B cell (primary cell): Measurements from ENCODE around the gene PDE6H. TPM values are rescaled to one million over a fixed set of nuclear protein-coding genes. Genes with fewer than 3 reads are reported as not detected.

Experiments
- ATAC-seq: fragments of 200-7000 bp; cut with Tn5 transposase; one replicate; pipeline ENCODE4 v1.10.0; 2021; ENCODE audit warnings: low read depth, mild to moderate bottlenecking, moderate number of reproducible peaks, moderate library complexity
- CTCF ChIA-PET: fragments of 350-600 bp; sonication (Branson Sonifier 250); formaldehyde crosslinking; loops from one replicate; lab custom pipeline; 2021; ENCODE audit warnings: antibody characterized with exemption, inconsistent platforms; lab: Charles Lee
- POLR2A ChIA-PET: fragments of 350-600 bp; sonication (Branson Sonifier 250); formaldehyde crosslinking; loops from one replicate; lab custom pipeline; 2021; ENCODE audit warnings: antibody characterized with exemption; lab: Charles Lee
- DNase-seq: peaks from one replicate; pipeline ENCODE4 v3.0.0; 2013
- H2AFZ ChIP-seq: 2 replicates; pipeline ENCODE4 v1.6.1; 2012; ENCODE audit warnings: mild to moderate bottlenecking, low read depth, low read length; ENCODE audit not compliant: insufficient read depth, poor library complexity, severe bottlenecking
- H3K27ac ChIP-seq, 2 donors: 1 replicate in 1 of 2; 2 replicates in 1 of 2; pipeline ENCODE4 v1.5.1; 2012 to 2013; ENCODE audit warnings: low read length in 2 of 2, mild to moderate bottlenecking in 2 of 2, moderate library complexity in 1 of 2
- H3K27me3 ChIP-seq, 4 experiments: fragments of 200-600 bp in 1 of 4; sonication (generic) in 1 of 4; replicated peaks in 1 of 4; 1 replicate in 2 of 4; 2 replicates in 2 of 4; pipeline versions ENCODE4 v1.6.1 to v1.7.0; 2013 to 2016; ENCODE audit warnings: low read length in 3 of 4, mild to moderate bottlenecking in 2 of 4, mixed read lengths in 1 of 4, moderate library complexity in 1 of 4; ENCODE audit not compliant: insufficient read depth in 4 of 4, control insufficient read depth in 3 of 4; ENCODE audit errors: control extremely low read depth in 1 of 4
- H3K36me3 ChIP-seq, 2 experiments: replicated peaks in 1 of 2; 1 replicate in 1 of 2; 2 replicates in 1 of 2; pipeline versions ENCODE4 v1.6.1 to v1.7.1; 2013; ENCODE audit warnings: low read length in 1 of 2; ENCODE audit not compliant: insufficient read depth in 2 of 2, control insufficient read depth in 1 of 2; ENCODE audit errors: control extremely low read depth in 1 of 2, extremely low read depth in 1 of 2
- H3K4me1 ChIP-seq, 2 donors: fragments of 200-600 bp in 1 of 2; sonication (generic) in 1 of 2; 1 replicate in 1 of 2; 2 replicates in 1 of 2; pipeline versions ENCODE4 v1.5.1 to v1.6.1; 2013 to 2017; ENCODE audit warnings: low read length in 2 of 2; ENCODE audit not compliant: control insufficient read depth in 2 of 2, insufficient read depth in 2 of 2
- H3K4me2 ChIP-seq: replicated peaks from 2 replicates; pipeline ENCODE3; 2012; ENCODE audit warnings: mild to moderate bottlenecking, low read depth, low read length; ENCODE audit not compliant: poor library complexity, severe bottlenecking
- H3K4me3 ChIP-seq, 5 experiments: fragments of 200-600 bp in 1 of 5; sonication (generic) in 1 of 5; 1 replicate in 3 of 5; 2 replicates in 2 of 5; pipeline versions ENCODE4 v1.5.1 to v1.7.0; 2011 to 2016; ENCODE audit warnings: low read length in 4 of 5, mild to moderate bottlenecking in 4 of 5, low read depth in 2 of 5, control low read depth in 1 of 5, moderate library complexity in 1 of 5; ENCODE audit not compliant: insufficient read depth in 1 of 5; ENCODE audit errors: control extremely low read depth in 1 of 5, extremely low read depth in 1 of 5
- H3K79me2 ChIP-seq: fragments of 200-600 bp; sonication (generic); one replicate; pipeline ENCODE4 v1.6.0; 2016; ENCODE audit warnings: low read length; ENCODE audit not compliant: control insufficient read depth, insufficient read depth
- H3K9ac ChIP-seq: fragments of 200-600 bp; sonication (generic); 2 replicates; pipeline ENCODE4 v1.6.1; 2017; ENCODE audit warnings: mild to moderate bottlenecking, low read length, moderate library complexity
- H3K9me3 ChIP-seq, 3 donors: one replicate each; pipeline versions ENCODE4 v1.6.1 to v1.7.1; 2013; ENCODE audit warnings: low read length in 2 of 3; ENCODE audit not compliant: control insufficient read depth in 2 of 3, insufficient read depth in 1 of 3; ENCODE audit errors: control extremely low read depth in 1 of 3
- H4K20me1 ChIP-seq: 2 replicates; pipeline ENCODE4 v1.6.0; 2012; ENCODE audit warnings: mild to moderate bottlenecking, low read length; ENCODE audit not compliant: insufficient read depth, control insufficient read depth, poor library complexity, severe bottlenecking
- H3K27ac Mint-ChIP-seq: one replicate; pipeline ENCODE4 v1.8.0; 2021; ENCODE audit warnings: mixed read lengths
- H3K27me3 Mint-ChIP-seq: one replicate; pipeline ENCODE4 v1.8.0; 2021; ENCODE audit warnings: mixed read lengths
- H3K4me1 Mint-ChIP-seq: one replicate; pipeline ENCODE4 v1.8.0; 2021; ENCODE audit warnings: mixed read lengths
- H3K4me3 Mint-ChIP-seq: one replicate; pipeline ENCODE4 v1.8.0; 2021; ENCODE audit warnings: mixed read lengths
- H3K9me3 Mint-ChIP-seq: one replicate; pipeline ENCODE4 v1.8.0; 2022; ENCODE audit warnings: mixed read lengths; ENCODE audit not compliant: insufficient read depth
- CTCF ChIP-seq: fragments of 200-600 bp; IDR thresholded peaks from one replicate; pipeline ENCODE4 v1.8.0; 2022; ENCODE audit warnings: antibody characterized with exemption, mild to moderate bottlenecking
- EZH2 ChIP-seq: IDR thresholded peaks from 2 replicates; pipeline ENCODE4 v1.6.1; 2012; ENCODE audit warnings: borderline replicate concordance, low read depth, mild to moderate bottlenecking, moderate library complexity, low read length; ENCODE audit not compliant: insufficient read depth, poor library complexity, severe bottlenecking
- WGBS: methylation state at CpG from one replicate; pipeline ENCODE4 v1.1.5; 2013; ENCODE audit warnings: missing lambda C conversion rate; ENCODE audit not compliant: insufficient coverage; 5-methylcytosine and 5-hydroxymethylcytosine counted together
- intact Hi-C: fragments of 100-400 bp; cut with micrococcal nuclease; formaldehyde crosslinking; loops from one replicate; pipeline ENCODE4 v1.10.0; 2022
- polyA plus RNA-seq: library from polyadenylated mRNA; depleted of rRNA; stranded (reverse); fragments of >200 nt; gene quantifications from 2 replicates; pipeline ENCODE4 v1.2.3, GENCODE V29; 2012
- total RNA-seq, 2 donors: library from RNA; stranded (reverse); fragments of 120-200 nt in 1 of 2; gene quantifications; 1 replicate in 1 of 2; 2 replicates in 1 of 2; pipeline versions ENCODE4 v1.2.3 to v1.2.4, GENCODE V29; 2013 to 2022

Gene PDE6H
- total and polyA plus RNA-seq, 2 donors (not counting 1 experiment from before 2014, with no cell fraction given), result not detected

DNA sequence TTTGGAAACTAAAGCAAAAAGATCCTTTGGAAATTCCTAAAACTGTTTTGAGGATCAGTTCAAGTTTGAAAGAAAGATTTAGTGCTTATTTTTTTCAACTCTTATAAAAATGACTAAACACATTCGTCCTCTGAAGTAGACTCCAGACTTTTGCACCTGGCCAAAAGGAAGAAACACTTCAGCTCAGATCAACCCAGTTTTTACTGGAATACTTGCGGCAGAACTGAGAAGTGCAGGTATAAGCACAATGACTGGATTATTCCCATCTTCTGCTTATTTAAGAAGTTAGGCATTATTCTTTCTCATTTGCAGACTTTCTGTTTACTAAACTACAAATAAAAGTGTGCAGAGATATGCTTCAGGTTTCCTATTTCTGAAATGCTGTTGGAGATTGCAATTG, 41.9 kb downstream of the PDE6H start:
- intact Hi-C loops, result no loop called here
- TF ChIP-seq CTCF, result no peak
- Histone ChIP-seq H3K9me3 (no peaks in the 10 kb centered on the region), H3K27me3 (peaks cover 0 to 2% (median 0%) of the 10 kb centered on the region in 4 experiments), H3K9ac (no peak overlapping the region), H4K20me1 (no peaks in the 10 kb centered on the region), H3K79me2 (no peaks in the 10 kb centered on the region), H3K4me1 (peaks cover 0 to 3% of the 10 kb centered on the region in 2 donors), H3K4me3 (no peak overlapping the region), H3K4me2 (no peak overlapping the region), H3K27ac (no peak overlapping the region), H3K36me3 (no peaks in the 10 kb centered on the region), H2AFZ (no peak overlapping the region)
- Mint-ChIP-seq H3K4me3 (no peak overlapping the region), H3K27me3 (peaks cover 8% of the 10 kb centered on the region), H3K4me1 (no peaks in the 10 kb centered on the region), H3K9me3 (no peaks in the 10 kb centered on the region), H3K27ac (no peak overlapping the region)
- no CpG with 5 or more reads among the region's 2 CpGs for WGBS
- ChIA-PET CTCF (no interaction called here), POLR2A (no interaction called here)
- DNase-seq (no peak), ATAC-seq (no peak)

DNA sequence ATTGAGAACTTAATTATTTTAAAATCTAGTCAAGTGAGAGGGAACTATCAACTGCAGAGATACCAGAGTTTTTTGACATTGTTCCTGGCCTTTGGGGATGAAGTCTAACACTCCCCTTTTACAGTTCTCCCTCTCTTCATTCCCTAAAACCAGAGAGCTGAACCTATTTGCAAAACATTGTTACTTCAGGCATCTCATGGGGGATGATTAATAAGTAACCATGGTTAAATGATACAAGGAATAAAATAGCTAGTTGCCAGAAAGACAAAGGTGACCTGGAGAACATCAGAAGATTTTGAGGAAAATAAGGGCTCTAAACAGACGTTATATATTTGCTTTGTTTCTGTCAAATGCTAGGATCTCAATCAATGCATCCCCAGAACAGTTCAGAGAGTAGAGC, 42.3 kb downstream of the PDE6H start:
- H3K27me3 ChIP-seq, result no peaks in the 10 kb centered on the region
- no peak overlapping the region for H3K27ac ChIP-seq
- ChIA-PET CTCF (no interaction called here), POLR2A (no interaction called here)
- peaks cover 7% of the 10 kb centered on the region for H3K27me3 Mint-ChIP-seq
- H3K4me1 Mint-ChIP-seq, result no peaks in the 10 kb centered on the region
- no peak overlapping the region for H3K9ac ChIP-seq
- peaks cover 0 to 3% of the 10 kb centered on the region in 2 donors for H3K4me1 ChIP-seq
- no peak for ATAC-seq
- no peak overlapping the region for H3K4me2 ChIP-seq
- H3K27ac Mint-ChIP-seq, result no peak overlapping the region
- H3K4me3 Mint-ChIP-seq, result no peak overlapping the region
- no peaks in the 10 kb centered on the region for H3K9me3 ChIP-seq
- H4K20me1 ChIP-seq, result no peaks in the 10 kb centered on the region
- H3K4me3 ChIP-seq, result no peak overlapping the region
- TF ChIP-seq EZH2 (no peak), CTCF (no peak)
- WGBS, result no CpG with 5 or more reads among the region's 1 CpG
- no peak overlapping the region for H2AFZ ChIP-seq
- intact Hi-C loops, result no loop called here
- no peaks in the 10 kb centered on the region for H3K79me2 ChIP-seq
- no peak for DNase-seq
- H3K36me3 ChIP-seq, result no peaks in the 10 kb centered on the region
- no peaks in the 10 kb centered on the region for H3K9me3 Mint-ChIP-seq
